Ovary (tissue), 3 donors: ENCODE measurements around the gene ABCA9.

Source experiments
- CTCF ChIP-seq, 3 donors: fragments of 450-650 bp in 2 of 3; fragments of 200-600 bp in 1 of 3; IDR thresholded peaks; one replicate each; pipeline versions ENCODE4 v1.5.1 to v1.8.0; 2016 to 2022; ENCODE audit warnings: antibody characterized with exemption in 3 of 3, mild to moderate bottlenecking in 1 of 3
- EP300 ChIP-seq: sonication (generic); formaldehyde crosslinking; IDR thresholded peaks from one replicate; pipeline ENCODE4 v1.6.1; 2017; ENCODE audit warnings: antibody characterized with exemption
- POLR2A ChIP-seq: fragments of 450-650 bp; IDR thresholded peaks from one replicate; pipeline ENCODE4 v1.6.1; 2017; ENCODE audit warnings: antibody characterized with exemption, mild to moderate bottlenecking, moderate library complexity
- donor health status: DM: no; HTN: no; CAD: no.

- TF ChIP-seq CTCF (IDR thresholded peaks at IDR 0.05) (no peak), POLR2A (no peak), EP300 (no peak)
These were observed 72.8 kb downstream of the ABCA9 start for GRCh38 chr17:68987966-68988365.
